ENCODE results near the gene ACKR3. TPM values are rescaled to one million over a fixed set of nuclear protein-coding genes. Genes with fewer than 3 reads are reported as not detected.

Gene ACKR3
- total RNA-seq, 6 experiments from 2014 or later: 0.66 to 57.0 (median 4.7) TPM

DNA sequence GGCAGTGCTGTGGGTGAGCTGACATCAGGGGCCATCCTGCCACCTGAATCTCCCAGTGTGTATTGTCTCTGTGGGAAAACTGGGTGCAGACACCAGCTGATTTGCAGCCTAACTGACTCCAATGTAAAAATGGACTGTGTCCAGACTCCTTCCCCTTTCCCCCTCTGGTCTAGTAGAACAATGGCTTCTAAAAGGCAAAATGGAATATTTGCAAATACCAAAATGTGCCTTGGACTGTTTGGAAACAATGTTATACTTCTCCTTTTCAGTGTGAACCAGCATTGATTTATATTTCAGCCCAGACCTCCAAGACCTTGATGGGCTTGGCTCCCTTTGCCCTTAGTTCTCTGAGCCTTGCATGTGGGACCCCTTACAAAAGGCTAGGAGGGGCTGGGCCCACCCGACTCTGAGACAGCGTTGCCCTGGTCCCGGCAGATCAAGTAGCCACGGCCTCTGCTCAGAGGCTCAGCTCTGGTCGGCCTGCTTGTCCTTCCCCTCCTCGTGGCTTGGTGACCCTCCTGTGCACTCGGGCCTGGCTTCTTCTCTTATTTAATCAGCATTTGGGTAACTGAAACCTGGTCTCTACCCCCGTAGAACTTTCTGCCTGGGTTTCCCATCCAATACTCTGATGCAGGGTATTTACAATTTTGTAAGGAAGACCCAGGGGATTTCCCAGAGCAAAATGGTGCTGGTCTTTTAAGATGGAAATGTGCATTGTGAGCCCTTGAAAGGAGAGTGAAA is 18.0 kb upstream of the ACKR3 start:
- H3K9me3 ChIP-seq: no peaks in the 10 kb centered on the region
- no peaks in the 10 kb centered on the region for H3K36me3 ChIP-seq
- no peaks in the 10 kb centered on the region for H3K4me1 ChIP-seq
- DNase-seq: no peak
- WGBS (ENCODE audit: insufficient coverage, low coverage, low lambda C conversion rate, missing lambda C conversion rate): 55% methylated on average over 7 of the region's 8 CpGs
- H3K27me3 ChIP-seq: no peaks in the 10 kb centered on the region
- H3K4me3 ChIP-seq: no peak overlapping the region
- TF ChIP-seq, protein P1, sequence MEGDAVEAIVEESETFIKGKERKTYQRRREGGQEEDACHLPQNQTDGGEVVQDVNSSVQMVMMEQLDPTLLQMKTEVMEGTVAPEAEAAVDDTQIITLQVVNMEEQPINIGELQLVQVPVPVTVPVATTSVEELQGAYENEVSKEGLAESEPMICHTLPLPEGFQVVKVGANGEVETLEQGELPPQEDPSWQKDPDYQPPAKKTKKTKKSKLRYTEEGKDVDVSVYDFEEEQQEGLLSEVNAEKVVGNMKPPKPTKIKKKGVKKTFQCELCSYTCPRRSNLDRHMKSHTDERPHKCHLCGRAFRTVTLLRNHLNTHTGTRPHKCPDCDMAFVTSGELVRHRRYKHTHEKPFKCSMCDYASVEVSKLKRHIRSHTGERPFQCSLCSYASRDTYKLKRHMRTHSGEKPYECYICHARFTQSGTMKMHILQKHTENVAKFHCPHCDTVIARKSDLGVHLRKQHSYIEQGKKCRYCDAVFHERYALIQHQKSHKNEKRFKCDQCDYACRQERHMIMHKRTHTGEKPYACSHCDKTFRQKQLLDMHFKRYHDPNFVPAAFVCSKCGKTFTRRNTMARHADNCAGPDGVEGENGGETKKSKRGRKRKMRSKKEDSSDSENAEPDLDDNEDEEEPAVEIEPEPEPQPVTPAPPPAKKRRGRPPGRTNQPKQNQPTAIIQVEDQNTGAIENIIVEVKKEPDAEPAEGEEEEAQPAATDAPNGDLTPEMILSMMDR (IDR thresholded peaks at IDR 0.05): no peak
- TF ChIP-seq POLR2A (IDR thresholded peaks at IDR 0.05): no peak
- ATAC-seq: peak in 1 of 4 donors; percentile 34
- no peak overlapping the region for H3K27ac ChIP-seq
- intact Hi-C loops (cut with DNase I): no loop called here

DNA sequence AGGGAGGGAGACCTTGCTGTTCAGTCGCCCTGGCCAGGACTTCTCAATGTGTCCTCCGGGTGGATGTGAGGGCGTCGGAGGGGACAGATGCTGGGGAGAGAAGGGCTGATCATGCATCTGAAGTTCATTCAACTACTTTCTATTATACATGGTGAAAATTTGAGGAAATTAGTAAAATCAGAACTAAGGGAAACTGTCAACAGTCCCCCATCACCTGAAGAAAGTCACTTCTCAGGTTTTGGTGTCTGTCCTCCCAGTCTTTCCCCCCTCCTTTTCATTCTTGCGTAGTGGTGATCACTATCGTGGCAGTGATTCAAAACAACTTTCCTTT is 17.4 kb upstream of the ACKR3 start:
- Histone ChIP-seq H3K4me3 (no peak overlapping the region), H3K9me3 (no peaks in the 10 kb centered on the region), H3K27ac (no peak overlapping the region), H3K4me1 (no peaks in the 10 kb centered on the region), H3K36me3 (no peaks in the 10 kb centered on the region), H3K27me3 (no peaks in the 10 kb centered on the region)
- intact Hi-C loops (cut with DNase I): no loop called here
- DNase-seq: no peak
- TF ChIP-seq, protein P1 (IDR thresholded peaks at IDR 0.05): no peak
- TF ChIP-seq POLR2A (IDR thresholded peaks at IDR 0.05): no peak
- no peak for ATAC-seq
- WGBS (ENCODE audit: insufficient coverage, low coverage, low lambda C conversion rate, missing lambda C conversion rate): 84% methylated on average over 6 of the region's 6 CpGs

DNA sequence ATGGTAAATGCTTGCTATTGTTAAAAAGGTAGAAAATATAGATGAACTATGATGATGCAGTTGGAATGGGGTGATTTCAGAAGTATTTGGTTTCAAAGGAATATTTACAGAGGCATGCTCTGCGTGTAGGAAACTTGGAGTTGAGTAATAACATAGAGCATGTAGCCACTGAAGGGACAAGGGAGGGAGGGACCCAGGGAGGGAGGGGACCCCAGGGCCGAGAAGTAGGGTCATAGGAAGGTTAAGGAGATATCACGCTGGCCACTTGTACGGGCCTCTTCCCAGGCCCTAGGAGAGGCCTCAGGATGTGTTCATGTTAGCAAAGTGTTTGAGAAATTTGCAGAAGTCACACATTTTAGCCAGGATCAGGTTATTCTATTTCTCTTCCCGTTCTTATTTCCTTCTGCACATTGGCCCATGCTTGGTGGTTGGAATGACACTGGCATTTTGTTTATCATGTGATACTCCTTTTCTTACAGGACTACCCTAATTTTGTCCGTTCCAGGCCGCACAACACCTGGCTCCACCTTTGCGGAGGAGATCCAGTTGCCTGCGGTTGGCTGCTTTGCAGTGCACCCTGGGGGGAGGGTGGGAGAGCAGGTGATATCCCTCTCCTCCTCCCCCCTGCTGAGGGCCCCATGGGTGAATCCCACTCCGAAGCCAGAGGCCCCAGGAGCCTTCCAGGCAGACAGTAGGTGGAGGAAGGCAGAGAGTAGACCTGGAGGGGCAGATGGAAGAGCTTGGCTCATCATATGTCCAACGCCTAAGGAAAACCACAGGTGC is 16.9 kb upstream of the ACKR3 start:
- DNase-seq: no peak
- H3K4me3 ChIP-seq: no peak overlapping the region
- TF ChIP-seq, protein P1 (IDR thresholded peaks at IDR 0.05): no peak
- no peak for TF ChIP-seq POLR2A (IDR thresholded peaks at IDR 0.05)
- H3K36me3 ChIP-seq: no peaks in the 10 kb centered on the region
- H3K27me3 ChIP-seq: no peaks in the 10 kb centered on the region
- H3K9me3 ChIP-seq: no peaks in the 10 kb centered on the region
- peak; percentile 38 to 58 (median 46) for ATAC-seq
- 67% methylated on average over 11 of the region's 11 CpGs for WGBS (ENCODE audit: insufficient coverage, low coverage, low lambda C conversion rate, missing lambda C conversion rate)
- H3K27ac ChIP-seq: no peak overlapping the region
- intact Hi-C loops (cut with DNase I): no loop called here
- H3K4me1 ChIP-seq: no peaks in the 10 kb centered on the region

DNA sequence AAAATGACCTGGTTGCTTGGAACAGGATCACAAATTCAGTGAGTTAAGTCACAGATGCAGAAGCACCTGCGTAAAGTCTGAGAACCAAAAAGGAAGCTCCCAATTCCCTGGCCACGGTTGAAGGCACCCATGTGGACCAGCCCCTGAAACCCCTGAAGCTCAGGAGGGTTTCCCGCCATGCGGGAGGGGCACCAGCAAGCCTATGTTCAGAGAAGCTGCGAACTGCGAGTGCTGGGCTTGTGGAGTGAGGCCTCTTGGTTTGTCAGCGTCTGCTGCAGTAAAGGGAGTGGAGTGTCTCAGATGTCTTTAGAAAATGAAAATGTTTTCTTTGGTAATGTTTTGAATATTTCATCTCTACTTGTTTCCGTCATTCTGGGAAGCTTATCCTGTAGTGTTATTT is 16.1 kb upstream of the ACKR3 start:
- intact Hi-C loops (cut with DNase I): no loop called here
- ATAC-seq: no peak
- no peak for DNase-seq
- 87% methylated on average over 6 of the region's 8 CpGs for WGBS (ENCODE audit: insufficient coverage, low coverage, low lambda C conversion rate, missing lambda C conversion rate)
- Histone ChIP-seq H3K27ac (no peak overlapping the region), H3K27me3 (no peaks in the 10 kb centered on the region), H3K36me3 (no peaks in the 10 kb centered on the region), H3K4me3 (no peak overlapping the region), H3K4me1 (no peaks in the 10 kb centered on the region), H3K9me3 (no peaks in the 10 kb centered on the region)
- TF ChIP-seq, protein P1 (IDR thresholded peaks at IDR 0.05): no peak
- no peak for TF ChIP-seq POLR2A (IDR thresholded peaks at IDR 0.05)
